ENCODE data around the gene CCDC85C. TPM values are rescaled to one million over a fixed set of nuclear protein-coding genes. Genes with fewer than 3 reads are reported as not detected.

CCDC85C gene
- total RNA-seq, 1 donor from 2014 or later: 16.6 TPM

DNA sequence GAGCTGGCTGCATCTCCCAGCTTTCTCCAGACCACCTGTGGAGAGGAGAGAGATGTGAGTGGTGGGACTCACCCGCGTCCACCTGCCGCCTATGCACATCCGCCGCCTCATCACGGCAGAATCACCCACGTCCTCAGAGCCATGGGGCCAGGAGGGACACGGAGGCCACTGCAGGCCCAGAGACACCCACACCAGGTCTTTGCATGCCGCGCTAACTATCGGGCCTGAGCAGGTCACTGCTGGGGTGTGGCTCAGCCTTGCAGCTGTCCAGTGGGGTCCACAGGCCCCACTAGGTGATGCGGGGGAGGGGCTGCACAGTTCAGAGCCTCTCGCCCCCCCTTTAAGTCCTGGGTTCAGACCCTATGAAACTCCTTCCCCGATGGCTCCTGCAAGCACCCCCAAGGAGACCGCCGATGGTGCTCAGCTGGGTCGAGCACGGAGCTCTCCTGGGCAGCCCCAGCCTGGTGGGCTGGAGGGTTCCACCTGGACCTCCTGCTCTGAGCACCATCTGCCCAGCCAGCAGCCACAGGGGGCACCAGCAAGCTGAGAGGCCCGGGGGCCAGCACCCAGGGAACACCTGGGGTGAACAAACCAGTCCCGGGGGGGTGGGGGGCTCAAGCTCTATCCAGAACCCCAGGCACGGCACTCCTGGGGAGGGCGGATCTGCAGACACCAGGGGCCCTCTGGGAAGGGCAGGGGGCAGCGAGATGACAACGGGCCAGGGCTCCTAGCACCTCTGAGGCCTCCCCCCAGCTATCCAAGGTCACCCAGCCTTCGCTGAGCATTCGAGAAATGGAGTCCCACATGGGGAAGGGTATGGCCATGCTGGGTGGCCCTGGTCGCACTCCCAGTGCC, 88.5 kb downstream of the CCDC85C start:
- peaks cover 12% of the 10 kb centered on the region for H3K79me2 ChIP-seq (ENCODE audit: insufficient read depth, low read length)
- H3K9ac ChIP-seq (ENCODE audit: low read length): no peak overlapping the region
- no peaks in the 10 kb centered on the region for H3K27me3 Mint-ChIP-seq (ENCODE audit: low read depth, unreplicated experiment)
- peaks cover 2% of the 10 kb centered on the region for H3K36me3 Mint-ChIP-seq (ENCODE audit: low read depth, unreplicated experiment)
- H3K4me3 Mint-ChIP-seq (ENCODE audit: unreplicated experiment): no peak overlapping the region
- no peaks in the 10 kb centered on the region for H3K27me3 ChIP-seq (ENCODE audit: insufficient read depth, low read length)
- DNase-seq (ENCODE audit: low read depth): no peak
- H3K27ac ChIP-seq (ENCODE audit: low read depth, low read length): no peak overlapping the region
- peaks cover 13% of the 10 kb centered on the region for H3K4me1 ChIP-seq (ENCODE audit: insufficient read depth, low read length)
- H3K4me1 Mint-ChIP-seq (ENCODE audit: low read depth, unreplicated experiment): no peaks in the 10 kb centered on the region
- H3K9me3 ChIP-seq (ENCODE audit: insufficient read depth, low read depth, low read length): no peaks in the 10 kb centered on the region
- H3K36me3 ChIP-seq (ENCODE audit: insufficient read depth, low read length): no peaks in the 10 kb centered on the region
- no peak overlapping the region for H2AFZ ChIP-seq (ENCODE audit: low read depth, low read length)
- FAIRE-seq: no peak
- H3K9me3 Mint-ChIP-seq (ENCODE audit: unreplicated experiment): no peaks in the 10 kb centered on the region
- no peak overlapping the region for H3K4me3 ChIP-seq (ENCODE audit: insufficient read depth, low read depth, low read length)
- peaks cover 24% of the 10 kb centered on the region for H4K20me1 ChIP-seq (ENCODE audit: insufficient read depth, low read length)
- H3K4me2 ChIP-seq (ENCODE audit: low read length): no peak overlapping the region
- TF ChIP-seq, protein P1, sequence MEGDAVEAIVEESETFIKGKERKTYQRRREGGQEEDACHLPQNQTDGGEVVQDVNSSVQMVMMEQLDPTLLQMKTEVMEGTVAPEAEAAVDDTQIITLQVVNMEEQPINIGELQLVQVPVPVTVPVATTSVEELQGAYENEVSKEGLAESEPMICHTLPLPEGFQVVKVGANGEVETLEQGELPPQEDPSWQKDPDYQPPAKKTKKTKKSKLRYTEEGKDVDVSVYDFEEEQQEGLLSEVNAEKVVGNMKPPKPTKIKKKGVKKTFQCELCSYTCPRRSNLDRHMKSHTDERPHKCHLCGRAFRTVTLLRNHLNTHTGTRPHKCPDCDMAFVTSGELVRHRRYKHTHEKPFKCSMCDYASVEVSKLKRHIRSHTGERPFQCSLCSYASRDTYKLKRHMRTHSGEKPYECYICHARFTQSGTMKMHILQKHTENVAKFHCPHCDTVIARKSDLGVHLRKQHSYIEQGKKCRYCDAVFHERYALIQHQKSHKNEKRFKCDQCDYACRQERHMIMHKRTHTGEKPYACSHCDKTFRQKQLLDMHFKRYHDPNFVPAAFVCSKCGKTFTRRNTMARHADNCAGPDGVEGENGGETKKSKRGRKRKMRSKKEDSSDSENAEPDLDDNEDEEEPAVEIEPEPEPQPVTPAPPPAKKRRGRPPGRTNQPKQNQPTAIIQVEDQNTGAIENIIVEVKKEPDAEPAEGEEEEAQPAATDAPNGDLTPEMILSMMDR (IDR thresholded peaks at IDR 0.05; ENCODE audit: insufficient read depth, low read depth, low read length): no peak
- no peak for TF ChIP-seq EZH2 (IDR thresholded peaks at IDR 0.05; ENCODE audit: insufficient read depth, low read length)
- no peak overlapping the region for H3K27ac Mint-ChIP-seq (ENCODE audit: unreplicated experiment)

DNA sequence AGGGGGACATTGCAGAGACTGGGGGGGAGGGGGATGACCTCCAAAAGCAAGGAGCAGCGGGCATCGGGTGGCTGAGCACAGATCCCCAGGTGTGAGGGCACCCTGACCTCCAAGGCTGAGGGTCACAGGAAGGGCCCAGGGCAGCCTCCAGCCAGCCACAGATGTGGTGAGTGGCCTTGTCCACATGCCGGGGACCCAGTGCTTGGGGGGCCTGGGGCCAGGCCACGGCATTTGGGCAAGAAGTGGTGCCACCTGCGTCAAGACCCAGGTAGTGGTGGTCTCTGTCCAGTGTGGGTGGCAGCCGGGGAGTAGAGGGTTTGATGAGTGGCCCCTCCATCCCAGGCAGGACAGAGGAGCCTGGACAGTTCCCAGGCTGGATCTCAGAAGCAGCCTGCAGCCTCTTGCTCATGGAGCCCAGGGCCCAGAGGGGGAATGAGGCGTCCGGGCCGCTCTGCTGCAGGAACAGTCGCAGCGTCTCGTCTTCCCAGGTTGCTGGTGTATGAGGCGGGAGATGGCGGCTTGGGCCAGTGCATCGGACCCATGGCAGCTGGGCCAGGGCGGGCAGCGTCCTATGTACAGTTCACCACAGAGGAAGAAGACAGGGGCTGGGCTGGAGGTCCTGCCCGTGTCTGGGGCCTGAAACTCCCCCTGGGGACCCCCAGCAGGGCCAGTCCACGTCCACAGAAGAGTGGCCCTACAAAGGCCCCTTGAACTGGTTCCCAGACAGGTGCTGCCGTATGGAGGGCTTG, 89.3 kb downstream of the CCDC85C start:
- no peaks in the 10 kb centered on the region for H3K27me3 Mint-ChIP-seq (ENCODE audit: low read depth, unreplicated experiment)
- Histone ChIP-seq H3K4me2 (ENCODE audit: low read length) (no peak overlapping the region), H3K4me1 (ENCODE audit: insufficient read depth, low read length) (peaks cover 13% of the 10 kb centered on the region), H3K9ac (ENCODE audit: low read length) (no peak overlapping the region), H3K36me3 (ENCODE audit: insufficient read depth, low read length) (no peaks in the 10 kb centered on the region), H3K9me3 (ENCODE audit: insufficient read depth, low read depth, low read length) (no peaks in the 10 kb centered on the region), H3K27me3 (ENCODE audit: insufficient read depth, low read length) (no peaks in the 10 kb centered on the region), H3K27ac (ENCODE audit: low read depth, low read length) (no peak overlapping the region), H4K20me1 (ENCODE audit: insufficient read depth, low read length) (peaks cover 26% of the 10 kb centered on the region), H3K79me2 (ENCODE audit: insufficient read depth, low read length) (peaks cover 12% of the 10 kb centered on the region), H3K4me3 (ENCODE audit: insufficient read depth, low read depth, low read length) (no peak overlapping the region), H2AFZ (ENCODE audit: low read depth, low read length) (no peak overlapping the region)
- H3K9me3 Mint-ChIP-seq (ENCODE audit: unreplicated experiment): no peaks in the 10 kb centered on the region
- no peak overlapping the region for H3K4me3 Mint-ChIP-seq (ENCODE audit: unreplicated experiment)
- H3K4me1 Mint-ChIP-seq (ENCODE audit: low read depth, unreplicated experiment): no peaks in the 10 kb centered on the region
- no peak for DNase-seq (ENCODE audit: low read depth)
- no peak overlapping the region for H3K27ac Mint-ChIP-seq (ENCODE audit: unreplicated experiment)
- H3K36me3 Mint-ChIP-seq (ENCODE audit: low read depth, unreplicated experiment): peaks cover 2% of the 10 kb centered on the region
- FAIRE-seq: no peak
- TF ChIP-seq, protein P1 (IDR thresholded peaks at IDR 0.05; ENCODE audit: insufficient read depth, low read depth, low read length): no peak
- no peak for TF ChIP-seq EZH2 (IDR thresholded peaks at IDR 0.05; ENCODE audit: insufficient read depth, low read length)
